Heart left ventricle (tissue), 16 donors: ENCODE data around the gene NTM. TPM values are rescaled to one million over a fixed set of nuclear protein-coding genes. Genes with fewer than 3 reads are reported as not detected.
"Not testable (repeated sequence)": the region's sequence is repeated elsewhere in the genome, so short reads cannot be mapped to it uniquely, and the experiment has no call there.

Source experiments
- ATAC-seq, 4 donors: fragments of 200-7000 bp; cut with Tn5 transposase; one replicate each; pipeline ENCODE4 v1.9.1; 2020 to 2022; ENCODE audit warnings: moderate library complexity in 4 of 4, mild to moderate bottlenecking in 3 of 4, moderate number of reproducible peaks in 1 of 4
- DNase-seq, 5 donors: peaks; one replicate each; pipeline ENCODE4 v3.0.0-alpha.2; 2020
- H3K27ac ChIP-seq, 12 donors: fragments of 200-600 bp; sonication (generic) in 4 of 12; one replicate each; pipeline versions ENCODE4 v1.5.0 to v1.8.0; 2016 to 2022; ENCODE audit warnings: mild to moderate bottlenecking in 2 of 12
- H3K27me3 ChIP-seq, 9 donors: fragments of 200-600 bp; sonication (generic) in 2 of 9; one replicate each; pipeline versions ENCODE4 v1.5.1 to v1.8.0; 2016 to 2022; ENCODE audit warnings: mild to moderate bottlenecking in 3 of 9
- H3K36me3 ChIP-seq, 9 donors: fragments of 200-600 bp; sonication (generic) in 2 of 9; one replicate each; pipeline versions ENCODE4 v1.5.0 to v1.8.0; 2018 to 2022; ENCODE audit warnings: mild to moderate bottlenecking in 2 of 9
- H3K4me1 ChIP-seq, 12 donors: fragments of 200-600 bp; sonication (generic) in 4 of 12; one replicate each; pipeline versions ENCODE4 v1.5.0 to v1.8.0; 2016 to 2022; ENCODE audit warnings: mild to moderate bottlenecking in 3 of 12
- H3K4me3 ChIP-seq, 12 donors: fragments of 200-600 bp; sonication (generic) in 4 of 12; one replicate each; pipeline versions ENCODE4 v1.5.0 to v1.8.0; 2017 to 2022; ENCODE audit warnings: mild to moderate bottlenecking in 9 of 12, moderate library complexity in 4 of 12
- H3K9me3 ChIP-seq, 12 donors: fragments of 200-600 bp; sonication (generic) in 4 of 12; one replicate each; pipeline versions ENCODE4 v1.5.0 to v1.8.0; 2016 to 2022; ENCODE audit warnings: mild to moderate bottlenecking in 1 of 12
- CTCF ChIP-seq, 12 donors: fragments of 200-600 bp; sonication (generic) in 4 of 12; IDR thresholded peaks; one replicate each; pipeline versions ENCODE4 v1.5.0 to v1.8.0; 2018 to 2022; ENCODE audit warnings: antibody characterized with exemption in 12 of 12, mild to moderate bottlenecking in 5 of 12
- POLR2A ChIP-seq, 2 donors: fragments of 450-650 bp; IDR thresholded peaks; one replicate each; pipeline ENCODE4 v1.6.1; 2017; ENCODE audit warnings: antibody characterized with exemption in 2 of 2, mild to moderate bottlenecking in 2 of 2, moderate library complexity in 2 of 2
- WGBS, 4 donors: extraction: QIAGEN DNeasy Blood & Tissue Kit in 2 of 4; methylation state at CpG; one replicate each; pipeline versions ENCODE4 v1.1.5 to v1.1.7; 2013 to 2018; 5-methylcytosine and 5-hydroxymethylcytosine counted together
- intact Hi-C, 10 donors: fragments of 100-400 bp; cut with DNase I; formaldehyde crosslinking; loops; one replicate each; pipeline versions ENCODE4 v1.11.1 to v1.14.2; 2022
- polyA plus RNA-seq, 2 donors: library from polyadenylated mRNA; stranded (reverse); fragments of 200-250 nt; gene quantifications; one replicate each; pipeline ENCODE4 v1.2.3, GENCODE V29; 2013
- total RNA-seq, 9 donors: library from RNA; depleted of rRNA in 2 of 9; stranded (reverse); fragments of >200 nt in 2 of 9; fragmentation: NEBNext Ultra II Directional in 3 of 9; extraction: Animal tissue kit (Norgen Biotek cat#: 25700) in 3 of 9; gene quantifications; one replicate each; pipeline versions ENCODE4 v1.1.0 to v1.2.4, GENCODE V29; 2016 to 2023
- donor health status: ischemic (EF 13 %, LVEDD 7.1; RV severe dilation, severe dysfunction).
- donor health status: healthy with polysubstance abuse.
- donor health status: DM: no; HTN: yes; CAD: no.
- donor health status: DM: no; HTN: no; CAD: no.
- donor health status: ischemic (EF 25% LVEDD 6.9; RV normal size, moderate dysfunction).
- donor health status: ischemic (EF 25% LVEDD 5.7; RV mildly dilated, moderate dysfunction).
- donor health status: healthy.
- donor health status: DM: yes; HTN: yes; CAD: no.
- donor health status: ischemic (EF 35%, LVEDD 5.7; RV mildly dilated, moderate dysfunction).
- donor health status: nonischemic (EF 11% LVEDD 7.7; RV severe dilation, severe dysfunction).
- donor health status: DM: yes; HTN: yes; CAD: no.
- donor health status: PGD.
- donor health status: ischemic (EF 29% LVEDD 5.4; RV normal size, mild dysfunction).
- donor health status: nonischemic (EF 23%, LVEDD 6.1; RV moderate dilation, normal function).

The NTM gene
- total and polyA plus RNA-seq, 11 donors: 0.40 to 7.7 (median 1.5) TPM

GRCh38 chr11:131678658-131679340, 308.4 kb downstream of the NTM start:
- Histone ChIP-seq H3K27ac (no peak overlapping the region), H3K27me3 (peaks cover 0 to 31% (median 4%) of the 10 kb centered on the region in 9 donors), H3K4me1 (peaks cover 0 to 10% (median 0%) of the 10 kb centered on the region in 12 donors), H3K4me3 (no peak overlapping the region), H3K36me3 (no peaks in the 10 kb centered on the region), H3K9me3 (no peaks in the 10 kb centered on the region)
- no peak for ATAC-seq
- TF ChIP-seq POLR2A (IDR thresholded peaks at IDR 0.05) (no peak), CTCF (IDR thresholded peaks at IDR 0.05) (no peak)
- DNase-seq: no peak
- intact Hi-C loops: loop anchor here in 5 of 10 donors (5.0 to 10.0 kb wide), 5 partner anchors 94 to 756 kb away; no protein-coding TSS in a partner anchor
- WGBS, 4 donors: 76 to 82% (median 78%) methylated on average over 13 of the region's 13 CpGs

- DNase-seq, H3K36me3 ChIP-seq, H3K4me3 ChIP-seq, H3K9me3 ChIP-seq, H3K4me1 ChIP-seq, H3K27ac ChIP-seq, intact Hi-C loops: not testable (repeated sequence)
- H3K27me3 ChIP-seq: peaks cover 0 to 44% (median 7%) of the 10 kb centered on the region in 9 donors
- ATAC-seq: peak in 1 of 4 donors; percentile 23
- 50 to 75% (median 67%) methylated on average over 1 of the region's 1 CpG for WGBS, 4 donors
Observed at GRCh38 chr11:131680448-131680847, 310.0 kb downstream of the NTM start.

GRCh38 chr11:131681920-131682319, 311.5 kb downstream of the NTM start:
- peaks cover 0 to 40% (median 7%) of the 10 kb centered on the region in 9 donors for H3K27me3 ChIP-seq

GRCh38 chr11:131682373-131683015, 312.1 kb downstream of the NTM start:
- H3K9me3 ChIP-seq: no peaks in the 10 kb centered on the region
- DNase-seq: no peak

More at GRCh38 chr11:131681920-131682319, 311.5 kb downstream of the NTM start:
- WGBS, 4 donors: 53 to 69% (median 65%) methylated on average over 2 to 9 of the region's 9 CpGs
- no peak overlapping the region for H3K27ac ChIP-seq
- no peaks in the 10 kb centered on the region for H3K4me1 ChIP-seq
- no peaks in the 10 kb centered on the region for H3K9me3 ChIP-seq
- intact Hi-C loops: no loop called here
- TF ChIP-seq POLR2A (IDR thresholded peaks at IDR 0.05) (no peak), CTCF (IDR thresholded peaks at IDR 0.05) (no peak)
- ATAC-seq (no peak), DNase-seq (no peak)
- H3K36me3 ChIP-seq: no peaks in the 10 kb centered on the region
- H3K4me3 ChIP-seq: no peak overlapping the region

More at GRCh38 chr11:131682373-131683015, 312.1 kb downstream of the NTM start:
- 79 to 89% (median 83%) methylated on average over 20 to 22 of the region's 22 CpGs for WGBS, 4 donors
- Histone ChIP-seq H3K4me1 (no peaks in the 10 kb centered on the region), H3K27me3 (peaks cover 0 to 46% (median 7%) of the 10 kb centered on the region in 9 donors), H3K36me3 (no peaks in the 10 kb centered on the region), H3K4me3 (no peak overlapping the region), H3K27ac (no peak overlapping the region)
- TF ChIP-seq POLR2A (IDR thresholded peaks at IDR 0.05): no peak
- no peak for TF ChIP-seq CTCF (IDR thresholded peaks at IDR 0.05)
- ATAC-seq: no peak
- intact Hi-C loops: no loop called here
